Caco-2 (cell line): ENCODE data around the gene ATE1. TPM values are rescaled to one million over a fixed set of nuclear protein-coding genes. Genes with fewer than 3 reads are reported as not detected.

Experiments used
- BruUV-seq: library from RNA; stranded (reverse); fragments of 400-500 nt; replicated peaks from 2 replicates; lab custom pipeline; 2021; lab: Mats Ljungman, UMichigan
- CTCF ChIA-PET: fragments of 300-600 bp; sonication (Branson Sonifier 250); formaldehyde crosslinking; loops from one replicate; lab custom pipeline; 2022; ENCODE audit warnings: antibody characterized with exemption; lab: Charles Lee
- POLR2A ChIA-PET: fragments of 300-600 bp; sonication (Branson Sonifier 250); formaldehyde crosslinking; loops from one replicate; lab custom pipeline; 2022; ENCODE audit warnings: antibody characterized with exemption; lab: Charles Lee
- DNase-seq, 2 experiments: peaks; one replicate each; pipeline versions ENCODE4 v3.0.0 to v3.0.0-alpha.2; 2020 to 2022
- H3K27me3 ChIP-seq: replicated peaks from 2 replicates; pipeline ENCODE4 v1.6.0; 2011; ENCODE audit warnings: low read length; ENCODE audit not compliant: control insufficient read depth, insufficient read depth
- H3K36me3 ChIP-seq: 2 replicates; pipeline ENCODE4 v1.5.1; 2011; ENCODE audit warnings: low read length; ENCODE audit not compliant: control insufficient read depth, insufficient read depth
- H3K4me1 ChIP-seq: fragments of 250-450 bp; sonication (Bioruptor Pico); 2 replicates; pipeline ENCODE4 v1.5.1; 2020; ENCODE audit warnings: mild to moderate bottlenecking
- H3K4me3 ChIP-seq: 2 replicates; pipeline ENCODE4 v1.5.1; 2011; ENCODE audit warnings: low read depth, mild to moderate bottlenecking, control low read depth, low read length
- H3K9me3 ChIP-seq: fragments of 250-450 bp; sonication (Bioruptor Pico); 2 replicates; pipeline ENCODE4 v1.5.1; 2020; ENCODE audit warnings: mild to moderate bottlenecking, moderate library complexity
- H3K27ac Mint-ChIP-seq: one replicate; pipeline ENCODE4 v1.8.0; 2022; ENCODE audit warnings: mixed read lengths; ENCODE audit not compliant: unreplicated experiment
- H3K27me3 Mint-ChIP-seq: one replicate; pipeline ENCODE4 v1.8.0; 2022; ENCODE audit warnings: mixed read lengths; ENCODE audit not compliant: insufficient read depth, unreplicated experiment
- H3K36me3 Mint-ChIP-seq: one replicate; pipeline ENCODE4 v1.8.0; 2022; ENCODE audit warnings: mild to moderate bottlenecking, mixed read lengths; ENCODE audit not compliant: insufficient read depth, unreplicated experiment
- H3K4me1 Mint-ChIP-seq: one replicate; pipeline ENCODE4 v1.8.0; 2022; ENCODE audit warnings: low read depth, mixed read lengths; ENCODE audit not compliant: unreplicated experiment
- H3K4me3 Mint-ChIP-seq: one replicate; pipeline ENCODE4 v1.8.0; 2022; ENCODE audit warnings: mild to moderate bottlenecking, moderate library complexity, mixed read lengths; ENCODE audit not compliant: unreplicated experiment
- H3K9me3 Mint-ChIP-seq: one replicate; pipeline ENCODE4 v1.8.0; 2022; ENCODE audit warnings: mixed read lengths; ENCODE audit not compliant: unreplicated experiment
- intact Hi-C: fragments of 100-400 bp; cut with micrococcal nuclease; formaldehyde crosslinking; loops from one replicate; pipeline ENCODE4 v1.10.0; 2022; ENCODE audit not compliant: unreplicated experiment
- total RNA-seq: library from RNA; stranded (reverse); gene quantifications from 2 replicates; pipeline ENCODE4 v1.2.3, GENCODE V29; 2022
- TF ChIP-seq, protein P1 (sequence below), 2 experiments: fragments of 200-600 bp in 1 of 2; IDR thresholded peaks; 1 replicate in 1 of 2; 2 replicates in 1 of 2; pipeline versions ENCODE4 v1.5.1 to v1.8.0; 2011 to 2022; ENCODE audit warnings: antibody characterized with exemption in 1 of 2, control low read depth in 1 of 2, inconsistent platforms in 1 of 2, low read depth in 1 of 2, low read length in 1 of 2, mild to moderate bottlenecking in 1 of 2, moderate library complexity in 1 of 2; ENCODE audit not compliant: insufficient read depth in 1 of 2, severe bottlenecking in 1 of 2, unreplicated experiment in 1 of 2

ATE1 gene
- total RNA-seq, 1 experiment from 2014 or later: 75.2 TPM

DNA sequence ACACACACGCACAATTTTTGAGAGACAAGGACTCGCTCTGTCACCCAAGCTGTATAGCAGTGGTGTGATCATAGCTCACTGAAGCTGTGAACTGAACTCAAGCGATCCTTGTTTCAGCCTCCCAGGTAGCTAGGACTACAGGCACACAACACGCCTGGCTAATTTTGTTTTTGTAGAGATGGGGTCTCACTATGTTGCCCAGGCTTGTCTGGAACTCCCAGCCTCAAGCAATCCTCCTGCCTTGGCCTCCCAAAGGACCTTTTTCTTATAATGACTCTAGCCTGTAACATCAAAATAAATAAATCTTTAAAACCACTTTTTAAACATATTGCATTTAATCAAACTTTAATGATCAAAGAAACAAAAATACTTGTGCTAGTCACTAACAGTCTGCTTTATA, 188.7 kb downstream of the ATE1 start:
- Histone ChIP-seq H3K4me3 (no peak overlapping the region), H3K27me3 (no peaks in the 10 kb centered on the region), H3K36me3 (peaks cover 3% of the 10 kb centered on the region; the same call in 1 of the 2 replicates), H3K4me1 (peaks cover 3% of the 10 kb centered on the region; the same call in 1 of the 2 replicates), H3K9me3 (no peaks in the 10 kb centered on the region)
- Mint-ChIP-seq H3K36me3 (peaks cover 19% of the 10 kb centered on the region), H3K27me3 (no peaks in the 10 kb centered on the region), H3K9me3 (no peaks in the 10 kb centered on the region), H3K27ac (no peak overlapping the region), H3K4me1 (peaks cover 15% of the 10 kb centered on the region), H3K4me3 (no peak overlapping the region)
- DNase-seq: no peak
- BruUV-seq: no TSS peak
- TF ChIP-seq, protein P1, sequence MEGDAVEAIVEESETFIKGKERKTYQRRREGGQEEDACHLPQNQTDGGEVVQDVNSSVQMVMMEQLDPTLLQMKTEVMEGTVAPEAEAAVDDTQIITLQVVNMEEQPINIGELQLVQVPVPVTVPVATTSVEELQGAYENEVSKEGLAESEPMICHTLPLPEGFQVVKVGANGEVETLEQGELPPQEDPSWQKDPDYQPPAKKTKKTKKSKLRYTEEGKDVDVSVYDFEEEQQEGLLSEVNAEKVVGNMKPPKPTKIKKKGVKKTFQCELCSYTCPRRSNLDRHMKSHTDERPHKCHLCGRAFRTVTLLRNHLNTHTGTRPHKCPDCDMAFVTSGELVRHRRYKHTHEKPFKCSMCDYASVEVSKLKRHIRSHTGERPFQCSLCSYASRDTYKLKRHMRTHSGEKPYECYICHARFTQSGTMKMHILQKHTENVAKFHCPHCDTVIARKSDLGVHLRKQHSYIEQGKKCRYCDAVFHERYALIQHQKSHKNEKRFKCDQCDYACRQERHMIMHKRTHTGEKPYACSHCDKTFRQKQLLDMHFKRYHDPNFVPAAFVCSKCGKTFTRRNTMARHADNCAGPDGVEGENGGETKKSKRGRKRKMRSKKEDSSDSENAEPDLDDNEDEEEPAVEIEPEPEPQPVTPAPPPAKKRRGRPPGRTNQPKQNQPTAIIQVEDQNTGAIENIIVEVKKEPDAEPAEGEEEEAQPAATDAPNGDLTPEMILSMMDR (IDR thresholded peaks at IDR 0.05; ENCODE audit: insufficient read depth in 1 of 2, low read depth in 1 of 2, low read length in 1 of 2, severe bottlenecking in 1 of 2, unreplicated experiment in 1 of 2): no peak
- intact Hi-C loops: loop anchor here (5.0 to 10.0 kb wide), 2 partner anchors 148 to 554 kb away; no protein-coding TSS in a partner anchor
- ChIA-PET CTCF (no interaction called here), POLR2A (no interaction called here)

- H3K4me1 ChIP-seq: peaks cover 3% of the 10 kb centered on the region; the same call in 1 of the 2 replicates
- no peak overlapping the region for H3K4me3 ChIP-seq
- TF ChIP-seq, protein P1 (IDR thresholded peaks at IDR 0.05; ENCODE audit: insufficient read depth in 1 of 2, low read depth in 1 of 2, low read length in 1 of 2, severe bottlenecking in 1 of 2, unreplicated experiment in 1 of 2): no peak
- no peaks in the 10 kb centered on the region for H3K9me3 Mint-ChIP-seq
- H3K36me3 Mint-ChIP-seq: peaks cover 16% of the 10 kb centered on the region
- H3K27me3 ChIP-seq: no peaks in the 10 kb centered on the region
- H3K27me3 Mint-ChIP-seq: no peaks in the 10 kb centered on the region
- no peak overlapping the region for H3K27ac Mint-ChIP-seq
- no peak for DNase-seq
- BruUV-seq: no TSS peak
- no peak overlapping the region for H3K4me3 Mint-ChIP-seq
- ChIA-PET CTCF (interaction anchor here (0.5 to 0.6 kb wide), 2 partner anchors 89 to 297 kb away, joined by 3 to 5 read pairs; no protein-coding TSS in a partner anchor), POLR2A (no interaction called here)
- peaks cover 30% of the 10 kb centered on the region for H3K4me1 Mint-ChIP-seq
- no peaks in the 10 kb centered on the region for H3K36me3 ChIP-seq
- intact Hi-C loops: loop anchor here (5.0 to 10.0 kb wide), 2 partner anchors 151 to 552 kb away; no protein-coding TSS in a partner anchor
- no peaks in the 10 kb centered on the region for H3K9me3 ChIP-seq
These were observed 191.3 kb downstream of the ATE1 start for GRCh38 chr10:121736315-121737130.

GRCh38 chr10:121735263-121735662, 192.6 kb downstream of the ATE1 start:
- TF ChIP-seq, protein P1 (IDR thresholded peaks at IDR 0.05; ENCODE audit: insufficient read depth in 1 of 2, low read depth in 1 of 2, low read length in 1 of 2, severe bottlenecking in 1 of 2, unreplicated experiment in 1 of 2): no peak
- DNase-seq: no peak
- CTCF ChIA-PET: interaction anchor here (1.4 to 1.5 kb wide), 2 partner anchors 80 to 547 kb away, joined by 4 to 5 read pairs; no protein-coding TSS in a partner anchor
- peaks cover 10% of the 10 kb centered on the region for H3K36me3 Mint-ChIP-seq
- POLR2A ChIA-PET: no interaction called here
- Histone ChIP-seq H3K27me3 (no peaks in the 10 kb centered on the region), H3K4me1 (peaks cover 3% of the 10 kb centered on the region; the same call in 1 of the 2 replicates), H3K4me3 (no peak overlapping the region; the same call in 1 of the 2 replicates), H3K36me3 (no peaks in the 10 kb centered on the region), H3K9me3 (no peaks in the 10 kb centered on the region)
- BruUV-seq: no TSS peak
- H3K9me3 Mint-ChIP-seq: no peaks in the 10 kb centered on the region
- peak overlapping the region; percentile 76 for H3K4me3 Mint-ChIP-seq
- intact Hi-C loops: loop anchor here (2.0 to 10.0 kb wide), 5 partner anchors 44 to 792 kb away; no protein-coding TSS in a partner anchor
- H3K27ac Mint-ChIP-seq: peak overlapping the region; percentile 52
- no peaks in the 10 kb centered on the region for H3K27me3 Mint-ChIP-seq
- H3K4me1 Mint-ChIP-seq: peaks cover 36% of the 10 kb centered on the region
